CD1c-positive myeloid dendritic cell (primary cell): ENCODE data around the gene ZNF143.
A peak's percentile ranks its signal among the peaks of the same experiment; 100 is the strongest.
"Not testable (repeated sequence)": the region's sequence is repeated elsewhere in the genome, so short reads cannot be mapped to it uniquely, and the experiment has no call there.

Experiments used
- DNase-seq: peaks from one replicate; pipeline ENCODE4 v3.0.0-alpha.2; 2016; ENCODE audit errors: extremely low spot score

ZNF143 gene

GRCh38 chr11:9498457-9499078 lies 37.8 kb downstream of the ZNF143 start:
- DNase-seq, result no peak

- peak; percentile 80 for DNase-seq
Measured at GRCh38 chr11:9506489-9507276, 45.9 kb downstream of the ZNF143 start.

- DNase-seq, result no peak
Measured at GRCh38 chr11:9507277-9507580, 46.4 kb downstream of the ZNF143 start.

GRCh38 chr11:9509041-9509440 lies 48.2 kb downstream of the ZNF143 start:
- no peak for DNase-seq

- DNase-seq, result no peak
Measured at GRCh38 chr11:9512370-9513019, 51.7 kb downstream of the ZNF143 start.

GRCh38 chr11:9514576-9514975 lies 53.8 kb downstream of the ZNF143 start:
- not testable (repeated sequence) for DNase-seq

GRCh38 chr11:9516113-9516512 lies 55.3 kb downstream of the ZNF143 start:
- DNase-seq, result no peak

GRCh38 chr11:9518835-9519410 lies 58.1 kb downstream of the ZNF143 start:
- DNase-seq, result no peak

- no peak for DNase-seq
Measured at GRCh38 chr11:9524001-9524400, 63.2 kb downstream of the ZNF143 start.

GRCh38 chr11:9525116-9525515 lies 64.3 kb downstream of the ZNF143 start:
- DNase-seq, result no peak

GRCh38 chr11:9527481-9528135 lies 66.8 kb downstream of the ZNF143 start:
- no peak for DNase-seq

GRCh38 chr11:9528136-9528501 lies 67.3 kb downstream of the ZNF143 start:
- no peak for DNase-seq

- DNase-seq, result no peak
Measured at GRCh38 chr11:9528573-9529333, 67.9 kb downstream of the ZNF143 start.

- no peak for DNase-seq
Measured at GRCh38 chr11:9529334-9529650, 68.5 kb downstream of the ZNF143 start.

- DNase-seq, result no peak
Measured at GRCh38 chr11:9530020-9530621, 69.3 kb downstream of the ZNF143 start.

GRCh38 chr11:9530901-9531625 lies 70.3 kb downstream of the ZNF143 start:
- no peak for DNase-seq

GRCh38 chr11:9533058-9533457 lies 72.2 kb downstream of the ZNF143 start:
- DNase-seq, result no peak

- no peak for DNase-seq
Measured at GRCh38 chr11:9533736-9534473, 73.1 kb downstream of the ZNF143 start.

GRCh38 chr11:9535189-9535781 lies 74.5 kb downstream of the ZNF143 start:
- peak; percentile 83 for DNase-seq

GRCh38 chr11:9538548-9538947 lies 77.7 kb downstream of the ZNF143 start:
- no peak for DNase-seq
